ENCODE data around the gene GAGE12H. TPM values are rescaled to one million over a fixed set of nuclear protein-coding genes. Genes with fewer than 3 reads are reported as not detected.

The GAGE12H gene
- not detected in 2 replicates for total RNA-seq

DNA sequence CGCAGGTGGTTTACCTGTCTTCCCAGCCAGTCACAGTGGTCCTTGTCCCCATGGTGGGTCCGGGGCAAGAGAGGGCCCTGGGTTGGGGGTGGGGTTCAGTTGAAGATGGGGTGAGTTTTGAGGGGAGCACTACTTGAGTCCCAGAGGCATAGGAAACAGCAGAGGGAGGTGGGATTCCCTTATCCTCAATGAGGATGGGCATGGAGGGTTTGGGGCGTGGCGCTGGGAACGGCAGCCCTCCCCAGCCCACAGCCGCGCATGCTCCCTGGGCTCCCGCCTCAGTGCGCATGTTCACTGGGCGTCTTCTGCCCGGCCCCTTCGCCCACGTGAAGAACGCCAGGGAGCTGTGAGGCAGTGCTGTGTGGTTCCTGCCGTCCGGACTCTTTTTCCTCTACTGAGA, at the start of gene GAGE12H:
GAGE12H (plus strand) TSS at position 301 of the 400 bp plus-strand sequence. CDS start 1,155 bp downstream, outside the sequence.

GRCh38 chrX:49531877-49532276, 47.9 kb upstream of the GAGE12H start, which contains the start of gene GAGE12C:
TSS of gene GAGE12C (plus strand) at chrX:49532177. CDS start at chrX:49533332, 1,155 bp downstream.

DNA sequence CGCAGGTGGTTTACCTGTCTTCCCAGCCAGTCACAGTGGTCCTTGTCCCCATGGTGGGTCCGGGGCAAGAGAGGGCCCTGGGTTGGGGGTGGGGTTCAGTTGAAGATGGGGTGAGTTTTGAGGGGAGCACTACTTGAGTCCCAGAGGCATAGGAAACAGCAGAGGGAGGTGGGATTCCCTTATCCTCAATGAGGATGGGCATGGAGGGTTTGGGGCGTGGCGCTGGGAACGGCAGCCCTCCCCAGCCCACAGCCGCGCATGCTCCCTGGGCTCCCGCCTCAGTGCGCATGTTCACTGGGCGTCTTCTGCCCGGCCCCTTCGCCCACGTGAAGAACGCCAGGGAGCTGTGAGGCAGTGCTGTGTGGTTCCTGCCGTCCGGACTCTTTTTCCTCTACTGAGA, 38.3 kb upstream of the GAGE12H start, which contains the start of gene GAGE12D:
GAGE12D (plus strand) TSS at position 301 of the 400 bp plus-strand sequence. CDS start 1,155 bp downstream, outside the sequence.

GRCh38 chrX:49550989-49551388, 28.8 kb upstream of the GAGE12H start, which contains the start of gene GAGE12E:
TSS of gene GAGE12E (plus strand) at chrX:49551289. CDS start at chrX:49552444, 1,155 bp downstream.

DNA sequence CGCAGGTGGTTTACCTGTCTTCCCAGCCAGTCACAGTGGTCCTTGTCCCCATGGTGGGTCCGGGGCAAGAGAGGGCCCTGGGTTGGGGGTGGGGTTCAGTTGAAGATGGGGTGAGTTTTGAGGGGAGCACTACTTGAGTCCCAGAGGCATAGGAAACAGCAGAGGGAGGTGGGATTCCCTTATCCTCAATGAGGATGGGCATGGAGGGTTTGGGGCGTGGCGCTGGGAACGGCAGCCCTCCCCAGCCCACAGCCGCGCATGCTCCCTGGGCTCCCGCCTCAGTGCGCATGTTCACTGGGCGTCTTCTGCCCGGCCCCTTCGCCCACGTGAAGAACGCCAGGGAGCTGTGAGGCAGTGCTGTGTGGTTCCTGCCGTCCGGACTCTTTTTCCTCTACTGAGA, 19.2 kb upstream of the GAGE12H start, which contains the start of gene GAGE12F:
GAGE12F (plus strand) TSS at position 301 of the 400 bp plus-strand sequence. CDS start 1,155 bp downstream, outside the sequence.

GRCh38 chrX:49570100-49570499, 9.6 kb upstream of the GAGE12H start, which contains the start of gene GAGE12G:
TSS of gene GAGE12G (plus strand) at chrX:49570400. CDS start at chrX:49571555, 1,155 bp downstream.

DNA sequence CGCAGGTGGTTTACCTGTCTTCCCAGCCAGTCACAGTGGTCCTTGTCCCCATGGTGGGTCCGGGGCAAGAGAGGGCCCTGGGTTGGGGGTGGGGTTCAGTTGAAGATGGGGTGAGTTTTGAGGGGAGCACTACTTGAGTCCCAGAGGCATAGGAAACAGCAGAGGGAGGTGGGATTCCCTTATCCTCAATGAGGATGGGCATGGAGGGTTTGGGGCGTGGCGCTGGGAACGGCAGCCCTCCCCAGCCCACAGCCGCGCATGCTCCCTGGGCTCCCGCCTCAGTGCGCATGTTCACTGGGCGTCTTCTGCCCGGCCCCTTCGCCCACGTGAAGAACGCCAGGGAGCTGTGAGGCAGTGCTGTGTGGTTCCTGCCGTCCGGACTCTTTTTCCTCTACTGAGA, 9.4 kb downstream of the GAGE12H start, which contains the start of gene GAGE2A:
GAGE2A (plus strand) TSS at position 301 of the 400 bp plus-strand sequence. CDS start 1,155 bp downstream, outside the sequence.

GRCh38 chrX:49598720-49599119, 19.0 kb downstream of the GAGE12H start, which contains the start of gene GAGE1:
TSS of gene GAGE1 (plus strand) at chrX:49599020. CDS start at chrX:49600175, 1,155 bp downstream.

Other genes starting within 250 kb of the GAGE12H start
- not detected in 2 replicates for gene GAGE13, start 248.4 kb upstream of the GAGE12H start, total RNA-seq
- gene GAGE12C, start 47.8 kb upstream of the GAGE12H start, total RNA-seq = not detected in 2 replicates
- not detected in 2 replicates for gene GAGE12D, start 38.2 kb upstream of the GAGE12H start, total RNA-seq
- gene GAGE12E, start 28.7 kb upstream of the GAGE12H start, total RNA-seq = not detected in 2 replicates
- gene GAGE12F, start 19.1 kb upstream of the GAGE12H start, total RNA-seq = not detected in 2 replicates
- not detected in 2 replicates for gene GAGE12G, start 9.5 kb upstream of the GAGE12H start, total RNA-seq
- gene GAGE2A, start 9.5 kb downstream of the GAGE12H start, total RNA-seq = not detected in 2 replicates
- gene GAGE1, start 19.1 kb downstream of the GAGE12H start, total RNA-seq = not detected in 2 replicates
- gene PAGE1, start 116.0 kb downstream of the GAGE12H start, total RNA-seq = not detected in 2 replicates
- gene PAGE4, start 249.4 kb downstream of the GAGE12H start, total RNA-seq = not detected in 2 replicates